Ovary (tissue), 9 donors: ENCODE measurements around the gene CCL26. TPM values are rescaled to one million over a fixed set of nuclear protein-coding genes. Genes with fewer than 3 reads are reported as not detected.
"Not testable (repeated sequence)": the region's sequence is repeated elsewhere in the genome, so short reads cannot be mapped to it uniquely, and the experiment has no call there.

Source experiments
- DNase-seq, 5 donors: peaks; one replicate each; pipeline ENCODE4 v3.0.0-alpha.2; 2019 to 2020
- H3K27ac ChIP-seq, 2 donors: fragments of 200-600 bp; one replicate each; pipeline versions ENCODE4 v1.5.1 to v1.8.0; 2019 to 2022
- H3K27me3 ChIP-seq: fragments of 200-600 bp; one replicate; pipeline ENCODE4 v1.8.0; 2022
- H3K36me3 ChIP-seq: fragments of 200-600 bp; sonication (generic); one replicate; pipeline ENCODE4 v1.5.1; 2019
- H3K4me1 ChIP-seq: one replicate; pipeline ENCODE4 v1.8.1; 2013; ENCODE audit warnings: mild to moderate bottlenecking, moderate library complexity; ENCODE audit not compliant: insufficient read depth
- H3K4me3 ChIP-seq: fragments of 200-600 bp; sonication (generic); one replicate; pipeline ENCODE4 v1.5.1; 2017
- H3K9me3 ChIP-seq, 2 donors: fragments of 200-600 bp in 1 of 2; sonication (generic) in 1 of 2; one replicate each; pipeline versions ENCODE4 v1.5.1 to v1.8.1; 2013 to 2019; ENCODE audit warnings: mild to moderate bottlenecking in 1 of 2, moderate library complexity in 1 of 2
- EP300 ChIP-seq: sonication (generic); formaldehyde crosslinking; IDR thresholded peaks from one replicate; pipeline ENCODE4 v1.6.1; 2017; ENCODE audit warnings: antibody characterized with exemption
- POLR2A ChIP-seq: fragments of 450-650 bp; IDR thresholded peaks from one replicate; pipeline ENCODE4 v1.6.1; 2017; ENCODE audit warnings: antibody characterized with exemption, mild to moderate bottlenecking, moderate library complexity
- WGBS, 3 donors: extraction: QIAGEN DNeasy Blood & Tissue Kit in 1 of 3; methylation state at CpG; one replicate each; pipeline versions ENCODE4 v1.1.5 to v1.1.7; 2013 to 2017; 5-methylcytosine and 5-hydroxymethylcytosine counted together
- intact Hi-C, 4 donors: fragments of 100-400 bp; cut with DNase I; formaldehyde crosslinking; loops; one replicate each; pipeline versions ENCODE4 v1.11.0 to v1.15.1; 2022 to 2023
- polyA plus RNA-seq, 2 donors: library from polyadenylated mRNA; stranded (reverse); fragments of 200-250 nt in 1 of 2; fragments of 350-450 nt in 1 of 2; fragmentation: Illumina TruSeq in 1 of 2; extraction: RNeasy Lipid Tissue Mini Kit (QIAGEN cat#74804) in 1 of 2; gene quantifications; one replicate each; pipeline ENCODE4 v1.2.3, GENCODE V29; 2013 to 2014
- total RNA-seq, 7 donors: library from RNA; depleted of rRNA in 2 of 7; stranded (reverse); fragments of >200 nt in 2 of 7; fragmentation: NEBNext Ultra II Directional in 3 of 7; extraction: Animal tissue kit (Norgen Biotek cat#: 25700) in 3 of 7; gene quantifications; one replicate each; pipeline versions ENCODE4 v1.1.0 to v1.2.4, GENCODE V29; 2016 to 2023
- TF ChIP-seq, protein P1 (sequence below), 3 donors: fragments of 450-650 bp in 2 of 3; fragments of 200-600 bp in 1 of 3; IDR thresholded peaks; one replicate each; pipeline versions ENCODE4 v1.5.1 to v1.8.0; 2016 to 2022; ENCODE audit warnings: antibody characterized with exemption in 3 of 3, mild to moderate bottlenecking in 1 of 3
- donor health status: DM: no; HTN: no; CAD: no; lungs with moderate emphysema.
- donor health status: DM: no; HTN: no; CAD: no.
- donor health status: Bipolar disorder and iron deficiency.
- donor health status: DM: yes; HTN: yes; CAD: no.
- donor health status: DM: no; HTN: no; CAD: no.
- donor health status: DM: yes; HTN: yes; CAD: no.

Gene CCL26
- total and polyA plus RNA-seq, 9 donors = 2.6 to 43.0 (median 9.5) TPM

DNA sequence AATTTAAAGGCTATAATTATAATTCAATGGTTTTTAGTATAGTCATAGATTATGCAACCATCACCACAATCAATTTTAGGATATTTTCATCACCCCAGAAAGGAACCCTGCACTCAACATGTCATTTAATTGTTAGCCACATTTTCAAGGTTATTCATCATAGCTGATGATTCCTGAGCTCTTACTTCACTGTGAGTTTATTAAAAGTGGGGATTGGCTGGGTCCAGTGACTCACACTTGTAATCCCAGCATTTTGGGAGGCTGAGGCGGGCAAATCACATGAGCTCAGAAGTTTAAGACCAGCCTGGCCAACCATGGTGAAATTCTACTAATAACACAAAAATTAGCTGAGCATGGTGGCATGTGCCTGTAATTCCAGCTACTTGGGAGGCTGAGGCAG is 787 bp downstream of the CCL26 start:
- TF ChIP-seq POLR2A = no peak
- TF ChIP-seq, protein P1, sequence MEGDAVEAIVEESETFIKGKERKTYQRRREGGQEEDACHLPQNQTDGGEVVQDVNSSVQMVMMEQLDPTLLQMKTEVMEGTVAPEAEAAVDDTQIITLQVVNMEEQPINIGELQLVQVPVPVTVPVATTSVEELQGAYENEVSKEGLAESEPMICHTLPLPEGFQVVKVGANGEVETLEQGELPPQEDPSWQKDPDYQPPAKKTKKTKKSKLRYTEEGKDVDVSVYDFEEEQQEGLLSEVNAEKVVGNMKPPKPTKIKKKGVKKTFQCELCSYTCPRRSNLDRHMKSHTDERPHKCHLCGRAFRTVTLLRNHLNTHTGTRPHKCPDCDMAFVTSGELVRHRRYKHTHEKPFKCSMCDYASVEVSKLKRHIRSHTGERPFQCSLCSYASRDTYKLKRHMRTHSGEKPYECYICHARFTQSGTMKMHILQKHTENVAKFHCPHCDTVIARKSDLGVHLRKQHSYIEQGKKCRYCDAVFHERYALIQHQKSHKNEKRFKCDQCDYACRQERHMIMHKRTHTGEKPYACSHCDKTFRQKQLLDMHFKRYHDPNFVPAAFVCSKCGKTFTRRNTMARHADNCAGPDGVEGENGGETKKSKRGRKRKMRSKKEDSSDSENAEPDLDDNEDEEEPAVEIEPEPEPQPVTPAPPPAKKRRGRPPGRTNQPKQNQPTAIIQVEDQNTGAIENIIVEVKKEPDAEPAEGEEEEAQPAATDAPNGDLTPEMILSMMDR (IDR thresholded peaks at IDR 0.05) = no peak
- TF ChIP-seq EP300 = no peak
- intact Hi-C loops = loop anchor here in 1 of 4 donors (10.0 kb wide), 1 partner anchor 244 kb away; no protein-coding TSS in a partner anchor

DNA sequence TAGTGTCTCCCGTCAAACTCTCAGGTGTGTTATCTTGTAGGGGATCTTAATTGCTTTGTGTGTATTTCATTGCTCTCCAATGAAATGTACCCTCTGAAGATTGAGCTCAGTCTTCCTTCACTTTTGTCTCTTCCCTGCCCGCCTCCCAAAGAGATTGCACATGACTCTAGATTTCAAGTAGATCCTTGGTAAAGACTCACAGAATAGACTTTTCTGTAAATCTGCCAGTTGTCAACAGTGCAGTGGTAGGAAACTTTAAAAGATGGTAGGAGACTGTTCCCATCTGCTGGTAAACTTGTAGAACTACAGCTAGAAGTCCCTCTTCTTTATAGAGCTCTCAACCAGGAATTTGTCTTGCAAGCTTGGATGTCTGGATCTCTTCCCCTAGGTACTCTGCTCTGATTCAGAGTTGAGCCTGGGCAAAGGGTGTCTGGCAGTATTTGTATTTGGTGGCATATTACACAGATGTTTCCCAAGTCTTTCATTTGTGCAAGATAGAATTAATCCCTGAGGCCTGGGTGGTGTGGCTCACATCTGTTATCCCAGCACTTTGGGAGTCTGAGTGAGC is 9.6 kb downstream of the CCL26 start:
- no peaks in the 10 kb centered on the region for H3K9me3 ChIP-seq
- whole genome bisulfite sequencing, 3 donors = 7 to 10% (median 9%) methylated on average over 2 of the region's 2 CpGs

More for the DNA sequence above, 787 bp downstream of the CCL26 start:
- H3K27ac ChIP-seq = peak overlapping the region in 1 of 2 donors; percentile 63
- H3K36me3 ChIP-seq = no peaks in the 10 kb centered on the region
- DNase-seq = no peak
- peaks cover 10% of the 10 kb centered on the region for H3K4me1 ChIP-seq
- H3K27me3 ChIP-seq = no peaks in the 10 kb centered on the region
- H3K9me3 ChIP-seq = no peaks in the 10 kb centered on the region
- no peak overlapping the region for H3K4me3 ChIP-seq
- WGBS, 3 donors = 81 to 94% (median 88%) methylated on average over 1 of the region's 1 CpG

DNA sequence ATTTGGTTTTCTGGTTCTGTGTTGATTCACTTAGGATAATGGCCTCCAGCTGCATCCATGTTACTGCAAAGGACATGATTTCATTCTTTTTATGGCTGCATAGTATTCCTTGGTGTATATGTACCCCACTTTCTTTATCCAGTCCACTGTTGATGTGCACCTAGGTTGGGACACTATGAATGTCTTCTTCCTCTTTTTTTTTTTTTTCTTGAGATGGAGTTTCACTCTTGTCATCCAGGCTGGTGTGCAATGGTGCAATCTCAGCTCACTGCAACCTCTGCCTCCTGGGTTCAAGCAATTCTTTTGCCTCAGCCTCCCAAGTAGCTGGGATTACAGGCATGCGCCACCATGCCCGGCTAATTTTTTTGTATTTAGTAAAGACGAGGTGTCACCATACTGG is 10.2 kb downstream of the CCL26 start:
- not testable (repeated sequence) for H3K27ac ChIP-seq, H3K27me3 ChIP-seq, DNase-seq, H3K4me3 ChIP-seq, H3K4me1 ChIP-seq, H3K9me3 ChIP-seq, H3K36me3 ChIP-seq
- WGBS, 3 donors = 78 to 86% (median 79%) methylated on average over 3 of the region's 3 CpGs
- intact Hi-C loops = loop anchor here in 1 of 4 donors (10.0 kb wide), 1 partner anchor 263 kb away; no protein-coding TSS in a partner anchor

More for the DNA sequence above, 9.6 kb downstream of the CCL26 start:
- intact Hi-C loops = loop anchor here in 1 of 4 donors (10.0 kb wide), 1 partner anchor 262 kb away; no protein-coding TSS in a partner anchor
- Histone ChIP-seq H3K27me3 (no peaks in the 10 kb centered on the region), H3K4me1 (no peaks in the 10 kb centered on the region), H3K27ac (no peak overlapping the region), H3K4me3 (no peak overlapping the region), H3K36me3 (no peaks in the 10 kb centered on the region)
- TF ChIP-seq POLR2A = no peak
- TF ChIP-seq, protein P1 (IDR thresholded peaks at IDR 0.05) = peak; percentile 35 to 75 (median 70)
- no peak for DNase-seq

DNA sequence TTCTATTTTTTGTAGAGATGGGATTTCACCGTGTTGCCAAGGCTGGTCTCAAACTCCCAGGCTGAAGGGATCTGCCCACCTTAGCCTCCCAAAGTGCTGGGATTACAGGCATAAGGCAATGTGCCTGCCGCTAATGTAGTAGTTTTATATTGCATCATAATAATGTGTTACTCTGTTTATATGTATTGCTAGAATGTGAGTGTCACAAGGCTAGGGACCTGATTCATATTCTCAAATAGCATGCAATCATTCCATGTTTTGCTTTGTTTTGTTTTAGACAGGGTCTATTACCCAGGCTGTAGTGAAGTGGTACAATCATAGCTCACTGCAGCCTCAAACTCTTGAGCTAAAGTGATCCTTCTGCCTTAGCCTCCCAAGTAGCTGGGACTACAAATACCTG is 13.5 kb downstream of the CCL26 start:
- TF ChIP-seq POLR2A = no peak
- TF ChIP-seq EP300 = no peak
- TF ChIP-seq, protein P1 (IDR thresholded peaks at IDR 0.05) = no peak
- Histone ChIP-seq H3K9me3 (no peaks in the 10 kb centered on the region), H3K27ac (no peak overlapping the region), H3K4me1 (peaks cover 2% of the 10 kb centered on the region), H3K4me3 (no peak overlapping the region), H3K36me3 (no peaks in the 10 kb centered on the region), H3K27me3 (no peaks in the 10 kb centered on the region)
- intact Hi-C loops = no loop called here
- 60 to 88% (median 79%) methylated on average over 2 of the region's 2 CpGs for WGBS, 3 donors
- DNase-seq = no peak

DNA sequence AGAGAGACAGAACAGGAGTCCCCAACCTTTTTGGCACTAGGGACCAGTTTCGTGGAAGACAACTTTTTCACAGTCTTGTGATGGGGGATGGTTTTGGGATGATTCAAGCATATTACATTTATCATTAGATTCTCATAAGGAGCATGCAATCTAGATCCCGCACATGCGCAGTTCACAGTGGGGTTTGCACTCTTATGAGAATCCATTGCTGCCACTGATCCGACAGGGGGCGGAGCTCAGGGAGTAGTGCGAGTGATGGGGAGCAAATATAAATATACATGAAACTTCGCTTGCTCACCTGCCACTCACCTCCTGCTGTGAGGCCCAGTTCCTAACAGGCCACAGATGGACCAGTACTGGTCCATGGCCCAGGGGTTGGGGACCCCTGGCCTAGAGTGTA is 14.2 kb downstream of the CCL26 start:
- H3K4me1 ChIP-seq = peaks cover 2% of the 10 kb centered on the region
- 86 to 93% (median 92%) methylated on average over 7 of the region's 7 CpGs for WGBS, 3 donors
- no peaks in the 10 kb centered on the region for H3K9me3 ChIP-seq
- no peaks in the 10 kb centered on the region for H3K27me3 ChIP-seq
- no peak overlapping the region for H3K4me3 ChIP-seq
- DNase-seq = no peak
- intact Hi-C loops = no loop called here
- H3K27ac ChIP-seq = no peak overlapping the region
- H3K36me3 ChIP-seq = no peaks in the 10 kb centered on the region
- TF ChIP-seq EP300 (no peak), POLR2A (no peak)
- TF ChIP-seq, protein P1 (IDR thresholded peaks at IDR 0.05) = no peak
